ENCODE measurements around the gene CFL1. TPM values are rescaled to one million over a fixed set of nuclear protein-coding genes. Genes with fewer than 3 reads are reported as not detected.

The CFL1 gene
- total RNA-seq, 1 donor from 2014 or later, result 1,079 TPM

DNA sequence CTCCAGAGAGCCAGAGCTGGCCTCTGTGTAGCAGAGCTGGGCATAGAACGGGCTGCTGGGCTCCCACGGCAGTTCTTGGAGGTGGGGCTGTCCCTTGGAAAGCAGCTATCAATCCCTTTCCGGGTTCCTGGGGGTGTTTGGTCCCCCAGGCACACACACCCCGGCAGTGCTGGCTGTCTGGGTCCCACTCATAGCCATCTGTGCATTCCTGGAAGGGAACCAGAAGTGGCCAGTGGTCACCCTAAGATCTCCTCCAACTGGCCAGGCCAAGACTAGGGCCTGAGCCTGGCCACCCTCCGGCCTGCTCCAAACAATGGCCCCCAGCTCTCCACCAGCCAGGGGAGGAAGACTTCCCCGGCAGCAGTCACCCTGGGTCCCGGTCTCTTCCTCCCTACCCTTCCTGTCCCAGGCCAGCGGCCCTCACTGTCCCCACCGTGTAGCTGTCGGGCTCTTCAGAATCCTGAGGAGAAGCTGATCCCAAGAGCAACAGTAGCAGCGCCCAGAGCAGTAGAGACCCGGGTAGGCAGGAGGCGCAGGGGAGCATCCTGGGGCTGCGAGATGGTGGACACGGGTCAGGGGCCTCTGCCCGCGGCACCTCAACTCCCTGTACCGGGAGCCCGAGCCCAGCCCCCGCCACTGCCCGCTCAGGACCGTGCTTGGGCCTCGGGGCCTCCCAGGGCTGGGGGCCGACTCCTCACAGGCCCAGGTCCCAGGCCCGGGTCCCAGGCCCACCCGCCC is 14.0 kb upstream of the CFL1 start:
- ChIA-PET CTCF (interaction anchor here (1.1 to 1.7 kb wide), 3 partner anchors 9 to 12 kb away, joined by 3 to 11 read pairs (median 3); no protein-coding TSS in a partner anchor), POLR2A (interaction anchor here (1.0 to 5.2 kb wide), 4 partner anchors 13 to 19 kb away, joined by 4 to 113 read pairs (median 6); partner anchors contain the start of genes CCDC85B, CFL1, FIBP and MUS81)
- Mint-ChIP-seq H3K27ac (no peak overlapping the region), H3K9me3 (no peaks in the 10 kb centered on the region), H3K36me3 (ENCODE audit: low read depth) (peaks cover 4% of the 10 kb centered on the region), H3K4me1 (peaks cover 20% of the 10 kb centered on the region), H3K27me3 (peaks cover 5% of the 10 kb centered on the region), H3K4me3 (peak overlapping the region; percentile 11)
- DNase-seq, result no peak
- intact Hi-C loops (cut with micrococcal nuclease), result loop anchor here (2.0 kb wide), 2 partner anchors 13 to 17 kb away; partner anchors contain the start of genes CFL1 and FIBP
- no peak for TF ChIP-seq CTCF (IDR thresholded peaks at IDR 0.05)
- ATAC-seq (ENCODE audit: low read depth), result no peak

GRCh38 chr11:65870706-65871681 is 13.0 kb upstream of the CFL1 start:
- DNase-seq (no peak), ATAC-seq (ENCODE audit: low read depth) (no peak)
- Mint-ChIP-seq H3K36me3 (ENCODE audit: low read depth) (peaks cover 11% of the 10 kb centered on the region), H3K9me3 (no peaks in the 10 kb centered on the region), H3K27me3 (peaks cover 5% of the 10 kb centered on the region), H3K4me1 (peaks cover 20% of the 10 kb centered on the region), H3K4me3 (peak overlapping the region; percentile 7), H3K27ac (no peak overlapping the region)
- intact Hi-C loops (cut with micrococcal nuclease), result no loop called here
- POLR2A ChIA-PET, result interaction anchor here (1.0 to 5.2 kb wide), 7 partner anchors 12 to 38 kb away, joined by 3 to 113 read pairs (median 6); partner anchors contain the start of genes CCDC85B, CFL1, FIBP and MUS81
- TF ChIP-seq CTCF (IDR thresholded peaks at IDR 0.05), result no peak
- CTCF ChIA-PET, result interaction anchor here (1.1 to 2.8 kb wide), 4 partner anchors 8 to 13 kb away, joined by 3 to 11 read pairs (median 6); partner anchors contain the start of gene MUS81

GRCh38 chr11:65870307-65870658 is 12.3 kb upstream of the CFL1 start:
- Mint-ChIP-seq H3K4me3 (peak overlapping the region; percentile 7), H3K27ac (no peak overlapping the region), H3K4me1 (peaks cover 20% of the 10 kb centered on the region), H3K9me3 (no peaks in the 10 kb centered on the region), H3K36me3 (ENCODE audit: low read depth) (peaks cover 18% of the 10 kb centered on the region), H3K27me3 (peaks cover 5% of the 10 kb centered on the region)
- TF ChIP-seq CTCF (IDR thresholded peaks at IDR 0.05), result no peak
- CTCF ChIA-PET, result interaction anchor here (1.7 to 2.8 kb wide), 2 partner anchors 11 to 14 kb away, joined by 10 to 11 read pairs; partner anchors contain the start of gene MUS81
- DNase-seq (no peak), ATAC-seq (ENCODE audit: low read depth) (no peak)
- POLR2A ChIA-PET, result interaction anchor here (1.4 to 5.2 kb wide), 5 partner anchors 11 to 37 kb away, joined by 3 to 113 read pairs (median 6); partner anchors contain the start of genes CCDC85B, CFL1 and MUS81
- intact Hi-C loops (cut with micrococcal nuclease), result no loop called here

- intact Hi-C loops (cut with micrococcal nuclease), result no loop called here
- no peaks in the 10 kb centered on the region for H3K9me3 Mint-ChIP-seq
- peaks cover 5% of the 10 kb centered on the region for H3K27me3 Mint-ChIP-seq
- CTCF ChIA-PET, result interaction anchor here (1.3 to 2.8 kb wide), 3 partner anchors 10 to 18 kb away, joined by 4 to 10 read pairs (median 5); partner anchors contain the start of genes FIBP and MUS81
- H3K36me3 Mint-ChIP-seq (ENCODE audit: low read depth), result peaks cover 23% of the 10 kb centered on the region
- POLR2A ChIA-PET, result interaction anchor here (0.6 to 5.2 kb wide), 6 partner anchors 11 to 556 kb away, joined by 3 to 113 read pairs (median 6); partner anchors contain the start of genes CCDC85B, CFL1 and MUS81
- no peak for TF ChIP-seq CTCF (IDR thresholded peaks at IDR 0.05)
- H3K4me3 Mint-ChIP-seq, result no peak overlapping the region
- no peak for DNase-seq
- H3K4me1 Mint-ChIP-seq, result peaks cover 20% of the 10 kb centered on the region
- H3K27ac Mint-ChIP-seq, result no peak overlapping the region
- ATAC-seq (ENCODE audit: low read depth), result no peak
Measured at GRCh38 chr11:65869643-65870306, 11.8 kb upstream of the CFL1 start.

Data from activated B cell treated with CpG ODN at 0.5 μM for 24 hours (primary cell).